KMS-11 (cell line): ENCODE data around the gene LIMK1.

ENCODE experiments used
- H2AFZ ChIP-seq: fragments of 200-600 bp; sonication (generic); 2 replicates; pipeline ENCODE4 v1.6.1; 2016; ENCODE audit warnings: antibody characterized with exemption, mixed run types, low read depth
- H3K27ac ChIP-seq: fragments of 200-600 bp; sonication (generic); 2 replicates; pipeline ENCODE4 v1.6.1; 2016; ENCODE audit warnings: mild to moderate bottlenecking, mixed run types
- H3K27me3 ChIP-seq: fragments of 200-600 bp; sonication (generic); 2 replicates; pipeline ENCODE4 v1.6.1; 2017; ENCODE audit warnings: mild to moderate bottlenecking, low read depth, mixed run types, moderate library complexity; ENCODE audit not compliant: insufficient read depth
- H3K36me3 ChIP-seq: fragments of 200-600 bp; sonication (generic); 2 replicates; pipeline ENCODE4 v1.6.1; 2017; ENCODE audit warnings: mild to moderate bottlenecking, mixed run types; ENCODE audit not compliant: insufficient read depth
- H3K4me1 ChIP-seq: fragments of 200-600 bp; sonication (generic); 2 replicates; pipeline ENCODE4 v1.6.1; 2016; ENCODE audit warnings: mild to moderate bottlenecking, low read depth, mixed run types; ENCODE audit not compliant: poor library complexity, severe bottlenecking
- H3K4me2 ChIP-seq: fragments of 200-600 bp; sonication (generic); 2 replicates; pipeline ENCODE4 v1.7.0; 2016; ENCODE audit warnings: mild to moderate bottlenecking, mixed run types
- H3K4me3 ChIP-seq: fragments of 200-600 bp; sonication (generic); IDR thresholded peaks from 2 replicates; pipeline ENCODE4 v1.6.1; 2017; ENCODE audit warnings: low read depth, low read length, mixed read lengths; ENCODE audit not compliant: insufficient read depth
- H3K79me2 ChIP-seq: fragments of 200-600 bp; sonication (generic); 2 replicates; pipeline ENCODE4 v1.6.1; 2016; ENCODE audit warnings: low read depth, mixed run types; ENCODE audit not compliant: insufficient read depth
- H3K9ac ChIP-seq: fragments of 200-600 bp; sonication (generic); 2 replicates; pipeline ENCODE4 v1.6.1; 2016; ENCODE audit warnings: mild to moderate bottlenecking, mixed run types
- H4K20me1 ChIP-seq: fragments of 200-600 bp; sonication (generic); 2 replicates; pipeline ENCODE4 v1.6.1; 2016; ENCODE audit warnings: mild to moderate bottlenecking, mixed run types; ENCODE audit not compliant: insufficient read depth
- CTCF ChIP-seq: fragments of 200-600 bp; sonication (generic); conservative IDR thresholded peaks from 2 replicates; pipeline ENCODE4 v1.6.1; 2017; ENCODE audit warnings: low read depth, mild to moderate bottlenecking, antibody characterized with exemption, low read length, moderate library complexity, mixed read lengths

The LIMK1 gene

GRCh38 chr7:74083117-74083876 lies at the start of gene LIMK1:
Gene LIMK1, plus strand, starts transcription at chr7:74083804. Its CDS starts 187 bp downstream, at chr7:74083991.
- Histone ChIP-seq H3K9ac (peak within 1 kb of the TSS; percentile 91), H3K27me3 (no peaks in the 10 kb centered on the region), H3K27ac (peak within 1 kb of the TSS; percentile 59), H3K4me1 (peaks cover 17% of the 10 kb centered on the region), H3K4me3 (no peak within 1 kb of the TSS), H2AFZ (peak within 1 kb of the TSS; percentile 95), H4K20me1 (no peaks in the 10 kb centered on the region), H3K4me2 (peak within 1 kb of the TSS; percentile 100), H3K36me3 (no peaks in the 10 kb centered on the region; the same call in 1 of the 2 replicates), H3K79me2 (no peaks in the 10 kb centered on the region)
- no peak for TF ChIP-seq CTCF

DNA sequence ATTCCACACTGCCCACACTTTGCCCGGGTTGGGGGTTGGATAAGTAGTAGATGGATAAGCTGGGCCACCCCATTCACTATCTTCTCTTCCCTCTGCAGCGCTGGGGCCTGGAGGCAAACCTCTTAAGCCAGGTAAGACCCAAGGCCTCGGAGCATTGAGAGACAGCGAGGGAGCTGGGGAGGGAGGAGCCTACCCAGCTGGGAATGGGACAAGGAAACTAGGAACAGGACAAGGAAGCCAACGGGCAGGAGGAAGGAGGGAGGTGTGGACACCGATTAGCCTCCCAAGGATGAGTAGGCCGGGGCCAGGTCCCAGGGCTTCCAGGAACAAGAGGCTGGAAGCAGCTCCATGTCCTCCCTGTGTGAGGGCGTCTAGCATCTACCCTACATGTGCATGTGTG lies 46.0 kb upstream of the LIMK1 start:
- H3K79me2 ChIP-seq = no peaks in the 10 kb centered on the region
- H3K4me1 ChIP-seq = no peaks in the 10 kb centered on the region
- no peak overlapping the region for H2AFZ ChIP-seq
- H3K27me3 ChIP-seq = peaks cover 89% of the 10 kb centered on the region
- TF ChIP-seq CTCF = no peak
- H3K27ac ChIP-seq = no peak overlapping the region
- H3K4me3 ChIP-seq = no peak overlapping the region
- H3K9ac ChIP-seq = no peak overlapping the region
- no peaks in the 10 kb centered on the region for H3K36me3 ChIP-seq
- H3K4me2 ChIP-seq = no peak overlapping the region
- H4K20me1 ChIP-seq = no peaks in the 10 kb centered on the region

DNA sequence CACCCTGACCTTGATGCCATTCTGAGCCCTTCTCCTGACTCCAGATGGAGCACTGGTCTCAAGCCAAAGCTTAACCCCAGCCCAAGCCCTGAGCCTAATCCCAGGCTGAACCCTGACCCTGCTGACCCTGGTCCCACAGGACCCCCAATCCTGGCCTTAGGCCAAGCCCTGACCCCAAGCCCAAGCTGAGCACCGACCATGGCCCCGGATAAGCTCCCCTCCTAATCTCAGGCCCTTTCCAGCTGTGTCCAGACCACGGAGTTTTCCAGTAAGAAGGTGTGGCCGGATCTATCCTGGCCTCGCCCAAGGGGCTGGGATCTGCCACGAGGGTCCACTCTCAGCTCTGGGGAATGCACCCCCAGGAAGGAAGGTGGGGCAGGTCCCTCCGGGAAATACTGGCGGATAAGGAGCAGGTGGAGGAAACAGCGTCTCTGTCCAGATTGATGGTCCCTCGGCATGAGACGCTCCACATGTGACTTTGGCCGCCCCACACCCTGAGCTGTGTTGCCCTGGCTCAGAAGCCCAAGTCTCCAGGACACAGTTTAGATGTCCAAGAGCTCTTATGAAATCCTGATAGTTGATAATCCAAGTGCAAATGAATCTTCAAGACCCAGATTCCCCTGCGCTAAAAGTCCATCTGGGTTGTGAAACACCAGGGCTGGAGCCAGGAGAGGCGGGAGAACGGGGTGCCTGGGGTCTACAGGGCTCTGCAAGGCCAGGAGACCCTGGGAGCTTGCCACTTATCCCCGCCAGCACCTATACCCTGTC lies 45.2 kb upstream of the LIMK1 start:
- Histone ChIP-seq H3K79me2 (no peaks in the 10 kb centered on the region), H3K27me3 (peaks cover 89% of the 10 kb centered on the region), H3K4me3 (no peak overlapping the region), H3K4me1 (no peaks in the 10 kb centered on the region), H2AFZ (no peak overlapping the region), H3K27ac (no peak overlapping the region), H3K36me3 (no peaks in the 10 kb centered on the region), H4K20me1 (no peaks in the 10 kb centered on the region), H3K4me2 (no peak overlapping the region), H3K9ac (no peak overlapping the region)
- no peak for TF ChIP-seq CTCF

DNA sequence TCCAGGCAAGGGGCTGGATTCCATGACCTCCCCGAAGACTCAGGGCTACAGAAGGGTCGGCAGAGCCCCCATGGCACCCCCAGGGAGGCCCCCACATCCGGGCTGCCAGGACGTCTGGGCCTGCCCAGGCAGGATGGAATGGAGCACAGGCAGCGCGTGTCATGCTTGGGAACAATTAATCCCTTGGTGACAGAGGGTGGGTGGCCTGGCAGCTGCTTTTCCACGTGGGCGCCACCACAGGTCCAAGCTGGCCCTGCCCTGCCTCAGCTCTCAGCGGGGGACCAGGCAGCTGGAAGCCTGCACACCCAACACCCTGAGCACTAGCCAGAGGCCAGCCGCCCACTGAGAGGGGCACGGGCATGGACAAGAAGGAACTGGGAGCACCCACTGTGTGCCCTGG lies 44.3 kb upstream of the LIMK1 start:
- Histone ChIP-seq H3K4me1 (no peaks in the 10 kb centered on the region), H3K36me3 (no peaks in the 10 kb centered on the region), H3K79me2 (no peaks in the 10 kb centered on the region), H2AFZ (no peak overlapping the region), H3K4me3 (no peak overlapping the region), H3K9ac (no peak overlapping the region), H3K27me3 (peaks cover 89% of the 10 kb centered on the region), H3K27ac (no peak overlapping the region), H3K4me2 (no peak overlapping the region), H4K20me1 (no peaks in the 10 kb centered on the region)
- TF ChIP-seq CTCF = no peak
